Measurements from ENCODE around the gene TJP3. TPM values are rescaled to one million over a fixed set of nuclear protein-coding genes. Genes with fewer than 3 reads are reported as not detected.

The TJP3 gene
- total and polyA plus RNA-seq, 10 of the 15 experiments (the other 5 are each of a cell fraction or from before 2014, with no cell fraction given), result 0.04 to 1.2 (median 0.29) TPM; not detected in 6

DNA sequence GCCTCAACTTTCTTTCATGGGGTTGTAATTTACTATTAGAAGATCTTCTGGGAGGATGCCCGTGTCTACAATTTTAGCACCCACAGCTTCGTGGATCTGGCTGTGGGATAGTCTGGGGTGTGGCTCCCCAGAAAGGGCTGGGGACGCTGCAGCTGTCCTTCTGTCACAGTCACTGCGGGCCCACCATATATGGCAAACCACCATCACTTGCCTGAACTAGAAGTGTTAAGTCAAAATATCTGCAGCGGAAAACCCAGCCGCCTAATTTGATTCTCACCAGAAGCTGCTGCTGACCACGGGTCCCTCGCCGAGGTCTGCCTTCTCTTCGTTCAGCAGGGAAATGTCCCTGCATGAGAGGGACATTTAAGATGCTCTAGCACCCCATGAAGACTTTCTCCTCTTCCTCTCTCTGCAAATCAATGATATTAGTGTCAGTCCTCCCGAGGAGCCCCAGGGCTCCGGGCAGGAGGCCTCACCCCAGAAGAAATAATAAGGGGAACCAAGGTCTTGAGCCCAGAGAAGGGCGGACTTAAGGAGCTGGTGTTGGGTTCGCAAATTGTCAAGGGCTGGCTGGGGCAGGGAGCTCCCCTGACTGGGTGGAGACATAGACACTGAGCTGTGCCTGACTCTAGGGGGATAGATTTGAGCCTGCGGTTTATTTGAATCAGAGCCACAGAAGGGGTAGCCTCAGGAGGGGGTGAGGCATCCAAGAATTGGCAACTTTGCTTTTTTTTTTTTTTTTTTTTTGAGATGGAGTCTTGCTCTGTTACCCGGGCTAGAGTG lies 81.0 kb downstream of the TJP3 start (continued):
- no peak for TF ChIP-seq BHLHE40 (IDR thresholded peaks at IDR 0.05; ENCODE audit: borderline replicate concordance in 1 of 2, low read depth in 2 of 2, low read length in 1 of 2)
- TF ChIP-seq STAT3 (IDR thresholded peaks at IDR 0.05; ENCODE audit: low read depth, low read length), result no peak
- TF ChIP-seq, protein P1, sequence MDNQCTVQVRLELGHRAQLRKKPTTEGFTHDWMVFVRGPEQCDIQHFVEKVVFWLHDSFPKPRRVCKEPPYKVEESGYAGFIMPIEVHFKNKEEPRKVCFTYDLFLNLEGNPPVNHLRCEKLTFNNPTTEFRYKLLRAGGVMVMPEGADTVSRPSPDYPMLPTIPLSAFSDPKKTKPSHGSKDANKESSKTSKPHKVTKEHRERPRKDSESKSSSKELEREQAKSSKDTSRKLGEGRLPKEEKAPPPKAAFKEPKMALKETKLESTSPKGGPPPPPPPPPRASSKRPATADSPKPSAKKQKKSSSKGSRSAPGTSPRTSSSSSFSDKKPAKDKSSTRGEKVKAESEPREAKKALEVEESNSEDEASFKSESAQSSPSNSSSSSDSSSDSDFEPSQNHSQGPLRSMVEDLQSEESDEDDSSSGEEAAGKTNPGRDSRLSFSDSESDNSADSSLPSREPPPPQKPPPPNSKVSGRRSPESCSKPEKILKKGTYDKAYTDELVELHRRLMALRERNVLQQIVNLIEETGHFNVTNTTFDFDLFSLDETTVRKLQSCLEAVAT (IDR thresholded peaks at IDR 0.05), result no peak
- no peak for TF ChIP-seq ZNF384 (IDR thresholded peaks at IDR 0.05; ENCODE audit: borderline replicate concordance, low read depth, low read length)
- no peak for TF ChIP-seq KLF5 (IDR thresholded peaks at IDR 0.05; ENCODE audit: partially characterized antibody)
- no peak for TF ChIP-seq SMARCA5 (IDR thresholded peaks at IDR 0.05)
- no peak for TF ChIP-seq NR2C2 (IDR thresholded peaks at IDR 0.05; ENCODE audit: borderline replicate concordance, control insufficient read depth, insufficient read length, low read depth)
- TF ChIP-seq, protein P2, sequence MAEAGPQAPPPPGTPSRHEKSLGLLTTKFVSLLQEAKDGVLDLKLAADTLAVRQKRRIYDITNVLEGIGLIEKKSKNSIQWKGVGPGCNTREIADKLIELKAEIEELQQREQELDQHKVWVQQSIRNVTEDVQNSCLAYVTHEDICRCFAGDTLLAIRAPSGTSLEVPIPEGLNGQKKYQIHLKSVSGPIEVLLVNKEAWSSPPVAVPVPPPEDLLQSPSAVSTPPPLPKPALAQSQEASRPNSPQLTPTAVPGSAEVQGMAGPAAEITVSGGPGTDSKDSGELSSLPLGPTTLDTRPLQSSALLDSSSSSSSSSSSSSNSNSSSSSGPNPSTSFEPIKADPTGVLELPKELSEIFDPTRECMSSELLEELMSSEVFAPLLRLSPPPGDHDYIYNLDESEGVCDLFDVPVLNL (IDR thresholded peaks at IDR 0.05; ENCODE audit: low read depth, low read length), result no peak

DNA sequence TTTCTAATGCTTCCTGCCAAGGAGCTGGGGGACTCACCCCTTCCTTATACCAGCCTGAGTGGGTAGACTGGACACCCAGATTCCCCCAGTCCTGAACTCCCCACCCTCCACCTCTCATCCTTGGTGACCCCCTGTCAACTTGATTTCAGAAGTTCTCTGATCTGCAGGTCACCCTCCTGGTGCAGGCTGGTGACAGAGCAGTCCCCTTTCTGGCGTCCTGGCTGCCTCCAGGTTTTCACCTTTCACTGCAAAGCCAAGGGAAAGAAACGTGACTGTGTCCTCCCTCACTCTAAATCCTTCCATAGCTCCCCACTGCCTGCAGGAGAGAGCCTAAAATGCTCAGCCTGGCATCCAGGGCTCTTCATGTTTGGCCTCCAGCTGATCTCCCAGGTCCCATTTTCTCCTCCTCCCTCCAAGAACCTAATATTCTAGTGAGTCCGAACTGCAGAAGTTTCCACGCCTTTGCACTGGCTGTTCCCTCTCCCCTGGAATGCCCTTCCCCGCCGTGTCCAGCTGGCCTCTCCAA lies 82.1 kb downstream of the TJP3 start:
- SMC1A ChIA-PET (ENCODE audit: uncharacterized antibody, unreplicated experiment), result no interaction called here
- intact Hi-C loops (cut with micrococcal nuclease; ENCODE audit: unreplicated experiment) (no loop called here), in situ Hi-C loops (cut with MboI) (no loop called here)
- Histone ChIP-seq H4K20me1 (ENCODE audit: control insufficient read depth, insufficient read depth) (no peaks in the 10 kb centered on the region), H3K27me3 (replicated peaks in 1 of 2; ENCODE audit: control insufficient read depth in 2 of 2, insufficient read depth in 2 of 2, low read length in 1 of 2) (no peaks in the 10 kb centered on the region), H2AFZ (ENCODE audit: control insufficient read depth, low read depth, low read length) (no peak overlapping the region), H3K27ac (ENCODE audit: control insufficient read depth, insufficient read depth) (no peak overlapping the region), H3K9me3 (replicated peaks; ENCODE audit: control insufficient read depth, insufficient read depth, low read length) (no peaks in the 10 kb centered on the region; the same call in 2 of the 3 replicates), H3K4me2 (ENCODE audit: control insufficient read depth, insufficient read depth) (no peak overlapping the region), H3K4me1 (ENCODE audit: control insufficient read depth, insufficient read depth, low read length) (no peaks in the 10 kb centered on the region), H3K4me3 (no peak overlapping the region), H3K36me3 (ENCODE audit: control insufficient read depth in 2 of 2, insufficient read depth in 2 of 2, low read length in 1 of 2) (no peaks in the 10 kb centered on the region), H3K79me2 (ENCODE audit: control insufficient read depth, insufficient read depth, low read length) (no peaks in the 10 kb centered on the region), H3K9ac (ENCODE audit: control insufficient read depth, insufficient read depth, low read length) (no peak overlapping the region)
- POLR2A ChIA-PET, result no interaction called here
- ATAC-seq, result no peak
- no TSS peak for BruUV-seq (replicated peaks)
- RAD21 ChIA-PET (ENCODE audit: unreplicated experiment), result no interaction called here
- DNase-seq (ENCODE audit: low read depth, low spot score), result no peak
- WGBS (ENCODE audit: insufficient coverage, insufficient replicate concordance, low lambda C conversion rate, missing lambda C conversion rate), result 36% methylated on average over 6 of the region's 6 CpGs
- FAIRE-seq, result no peak
- CTCF ChIA-PET, result interaction anchor here (0.6 kb wide), 1 partner anchor 359 kb away, joined by 3 read pairs; no protein-coding TSS in a partner anchor
- TF ChIP-seq, protein P3, sequence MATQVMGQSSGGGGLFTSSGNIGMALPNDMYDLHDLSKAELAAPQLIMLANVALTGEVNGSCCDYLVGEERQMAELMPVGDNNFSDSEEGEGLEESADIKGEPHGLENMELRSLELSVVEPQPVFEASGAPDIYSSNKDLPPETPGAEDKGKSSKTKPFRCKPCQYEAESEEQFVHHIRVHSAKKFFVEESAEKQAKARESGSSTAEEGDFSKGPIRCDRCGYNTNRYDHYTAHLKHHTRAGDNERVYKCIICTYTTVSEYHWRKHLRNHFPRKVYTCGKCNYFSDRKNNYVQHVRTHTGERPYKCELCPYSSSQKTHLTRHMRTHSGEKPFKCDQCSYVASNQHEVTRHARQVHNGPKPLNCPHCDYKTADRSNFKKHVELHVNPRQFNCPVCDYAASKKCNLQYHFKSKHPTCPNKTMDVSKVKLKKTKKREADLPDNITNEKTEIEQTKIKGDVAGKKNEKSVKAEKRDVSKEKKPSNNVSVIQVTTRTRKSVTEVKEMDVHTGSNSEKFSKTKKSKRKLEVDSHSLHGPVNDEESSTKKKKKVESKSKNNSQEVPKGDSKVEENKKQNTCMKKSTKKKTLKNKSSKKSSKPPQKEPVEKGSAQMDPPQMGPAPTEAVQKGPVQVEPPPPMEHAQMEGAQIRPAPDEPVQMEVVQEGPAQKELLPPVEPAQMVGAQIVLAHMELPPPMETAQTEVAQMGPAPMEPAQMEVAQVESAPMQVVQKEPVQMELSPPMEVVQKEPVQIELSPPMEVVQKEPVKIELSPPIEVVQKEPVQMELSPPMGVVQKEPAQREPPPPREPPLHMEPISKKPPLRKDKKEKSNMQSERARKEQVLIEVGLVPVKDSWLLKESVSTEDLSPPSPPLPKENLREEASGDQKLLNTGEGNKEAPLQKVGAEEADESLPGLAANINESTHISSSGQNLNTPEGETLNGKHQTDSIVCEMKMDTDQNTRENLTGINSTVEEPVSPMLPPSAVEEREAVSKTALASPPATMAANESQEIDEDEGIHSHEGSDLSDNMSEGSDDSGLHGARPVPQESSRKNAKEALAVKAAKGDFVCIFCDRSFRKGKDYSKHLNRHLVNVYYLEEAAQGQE (IDR thresholded peaks at IDR 0.05; ENCODE audit: low read depth, low read length), result no peak
- TF ChIP-seq RAD51 (IDR thresholded peaks at IDR 0.05) (no peak), TARDBP (IDR thresholded peaks at IDR 0.05; ENCODE audit: borderline replicate concordance) (no peak), KAT2A (conservative IDR thresholded peaks at IDR 0.05; ENCODE audit: control insufficient read depth, low read depth, low read length) (no peak), TAF1 (IDR thresholded peaks at IDR 0.05; ENCODE audit: borderline replicate concordance, low read depth, low read length) (no peak), SRF (IDR thresholded peaks at IDR 0.05; ENCODE audit: low read depth in 2 of 2, low read length in 2 of 2) (no peak), STAT3 (IDR thresholded peaks at IDR 0.05; ENCODE audit: low read depth, low read length) (no peak), RB1 (IDR thresholded peaks at IDR 0.05; ENCODE audit: borderline replicate concordance) (no peak), EED (IDR thresholded peaks at IDR 0.05; ENCODE audit: low read depth) (no peak)

Measured in GM12878 (cell line).